ENCODE results near the gene RPL11.

The RPL11 gene

GRCh38 chr1:23673086-23673813 lies 18.4 kb upstream of the RPL11 start:
- Histone ChIP-seq H3K4me3 (ENCODE audit: low read length in 2 of 2) (no peak overlapping the region), H3K4me1 (ENCODE audit: control insufficient read depth in 2 of 2, insufficient read depth in 1 of 2, low read depth in 1 of 2, low read length in 2 of 2) (no peaks in the 10 kb centered on the region), H3K27me3 (ENCODE audit: control insufficient read depth in 3 of 3, insufficient read depth in 3 of 3, low read depth in 1 of 3, low read length in 3 of 3) (peaks cover 0 to 13% (median 3%) of the 10 kb centered on the region in 3 experiments), H3K9ac (ENCODE audit: low read depth, low read length, poor library complexity) (no peak overlapping the region), H2BK120ac (ENCODE audit: low read depth, low read length) (no peak overlapping the region), H3K18ac (ENCODE audit: low read length) (no peak overlapping the region), H3K79me1 (ENCODE audit: low read depth, low read length) (peaks cover 1% of the 10 kb centered on the region), H3K27ac (replicated peaks; ENCODE audit: low read length) (no peak overlapping the region), H4K91ac (ENCODE audit: low read depth, low read length, poor library complexity) (no peak overlapping the region), H2BK5ac (ENCODE audit: low read length) (no peak overlapping the region), H2AFZ (ENCODE audit: low read length) (no peak overlapping the region), H2AK5ac (ENCODE audit: low read depth, low read length) (no peak overlapping the region), H3K23ac (ENCODE audit: low read depth, low read length, poor library complexity) (no peak overlapping the region), H2BK12ac (ENCODE audit: low read length) (no peak overlapping the region), H3K9me3 (replicated peaks in 1 of 2; ENCODE audit: control insufficient read depth in 2 of 2, insufficient read depth in 1 of 2, low read depth in 1 of 2, low read length in 2 of 2) (no peaks in the 10 kb centered on the region), H3K4me2 (ENCODE audit: insufficient read depth, low read length, poor library complexity, severe bottlenecking) (no peak overlapping the region), H2BK15ac (ENCODE audit: low read length) (no peak overlapping the region), H3K36me3 (replicated peaks in 1 of 2; ENCODE audit: control insufficient read depth in 2 of 2, insufficient read depth in 2 of 2, low read length in 2 of 2) (no peaks in the 10 kb centered on the region), H3K4ac (ENCODE audit: low read length) (no peak overlapping the region), H3K14ac (ENCODE audit: low read length) (no peak overlapping the region), H4K8ac (ENCODE audit: low read depth, low read length) (no peak overlapping the region)
- no CpG with 5 or more reads among the region's 6 CpGs for WGBS, 2 donors (ENCODE audit: extremely low coverage in 2 of 2, insufficient read length in 2 of 2, insufficient replicate concordance in 1 of 2)
- peak; percentile 59 for DNase-seq (ENCODE audit: low spot score)

- no peaks in the 10 kb centered on the region for H3K9me3 ChIP-seq (replicated peaks in 1 of 2; ENCODE audit: control insufficient read depth in 2 of 2, insufficient read depth in 1 of 2, low read depth in 1 of 2, low read length in 2 of 2)
- no peak overlapping the region for H3K4me3 ChIP-seq (ENCODE audit: low read length in 2 of 2)
- H3K79me1 ChIP-seq (ENCODE audit: low read depth, low read length) = no peaks in the 10 kb centered on the region
- no peak overlapping the region for H3K27ac ChIP-seq (replicated peaks; ENCODE audit: low read length)
- peaks cover 0 to 15% (median 3%) of the 10 kb centered on the region in 3 experiments for H3K27me3 ChIP-seq (ENCODE audit: control insufficient read depth in 3 of 3, insufficient read depth in 3 of 3, low read depth in 1 of 3, low read length in 3 of 3)
- no peak for DNase-seq (ENCODE audit: low spot score)
- H2BK5ac ChIP-seq (ENCODE audit: low read length) = no peak overlapping the region
- H3K4me1 ChIP-seq (ENCODE audit: control insufficient read depth in 2 of 2, insufficient read depth in 1 of 2, low read depth in 1 of 2, low read length in 2 of 2) = no peaks in the 10 kb centered on the region
- no peak overlapping the region for H3K23ac ChIP-seq (ENCODE audit: low read depth, low read length, poor library complexity)
- no peak overlapping the region for H2BK12ac ChIP-seq (ENCODE audit: low read length)
- H4K91ac ChIP-seq (ENCODE audit: low read depth, low read length, poor library complexity) = no peak overlapping the region
- H3K18ac ChIP-seq (ENCODE audit: low read length) = no peak overlapping the region
- no peak overlapping the region for H3K9ac ChIP-seq (ENCODE audit: low read depth, low read length, poor library complexity)
- no peak overlapping the region for H2BK120ac ChIP-seq (ENCODE audit: low read depth, low read length)
- H3K4ac ChIP-seq (ENCODE audit: low read length) = no peak overlapping the region
- no peak overlapping the region for H4K8ac ChIP-seq (ENCODE audit: low read depth, low read length)
- no peaks in the 10 kb centered on the region for H3K36me3 ChIP-seq (replicated peaks in 1 of 2; ENCODE audit: control insufficient read depth in 2 of 2, insufficient read depth in 2 of 2, low read length in 2 of 2)
- H2AK5ac ChIP-seq (ENCODE audit: low read depth, low read length) = no peak overlapping the region
- H3K14ac ChIP-seq (ENCODE audit: low read length) = no peak overlapping the region
- no peak overlapping the region for H3K4me2 ChIP-seq (ENCODE audit: insufficient read depth, low read length, poor library complexity, severe bottlenecking)
- no peak overlapping the region for H2AFZ ChIP-seq (ENCODE audit: low read length)
- no CpG with 5 or more reads among the region's 4 CpGs for WGBS, 2 donors (ENCODE audit: extremely low coverage in 2 of 2, insufficient read length in 2 of 2, insufficient replicate concordance in 1 of 2)
- no peak overlapping the region for H2BK15ac ChIP-seq (ENCODE audit: low read length)
Measured at GRCh38 chr1:23679815-23680214, 11.8 kb upstream of the RPL11 start.

- Histone ChIP-seq H3K18ac (ENCODE audit: low read length) (no peak overlapping the region), H3K4me3 (ENCODE audit: low read length in 2 of 2) (no peak overlapping the region), H3K27ac (replicated peaks; ENCODE audit: low read length) (no peak overlapping the region), H3K36me3 (replicated peaks in 1 of 2; ENCODE audit: control insufficient read depth in 2 of 2, insufficient read depth in 2 of 2, low read length in 2 of 2) (no peaks in the 10 kb centered on the region), H3K27me3 (ENCODE audit: control insufficient read depth in 3 of 3, insufficient read depth in 3 of 3, low read depth in 1 of 3, low read length in 3 of 3) (peaks cover 0 to 12% (median under 1%) of the 10 kb centered on the region in 3 experiments), H3K9me3 (replicated peaks in 1 of 2; ENCODE audit: control insufficient read depth in 2 of 2, insufficient read depth in 1 of 2, low read depth in 1 of 2, low read length in 2 of 2) (no peaks in the 10 kb centered on the region), H3K4ac (ENCODE audit: low read length) (no peak overlapping the region), H2AK5ac (ENCODE audit: low read depth, low read length) (no peak overlapping the region), H2BK120ac (ENCODE audit: low read depth, low read length) (no peak overlapping the region), H3K23ac (ENCODE audit: low read depth, low read length, poor library complexity) (no peak overlapping the region), H3K4me1 (ENCODE audit: control insufficient read depth in 2 of 2, insufficient read depth in 1 of 2, low read depth in 1 of 2, low read length in 2 of 2) (no peaks in the 10 kb centered on the region), H2BK12ac (ENCODE audit: low read length) (no peak overlapping the region), H4K91ac (ENCODE audit: low read depth, low read length, poor library complexity) (no peak overlapping the region), H2AFZ (ENCODE audit: low read length) (no peak overlapping the region), H3K4me2 (ENCODE audit: insufficient read depth, low read length, poor library complexity, severe bottlenecking) (no peak overlapping the region), H3K9ac (ENCODE audit: low read depth, low read length, poor library complexity) (no peak overlapping the region), H2BK15ac (ENCODE audit: low read length) (no peak overlapping the region), H2BK5ac (ENCODE audit: low read length) (no peak overlapping the region), H3K14ac (ENCODE audit: low read length) (no peak overlapping the region), H4K8ac (ENCODE audit: low read depth, low read length) (no peak overlapping the region), H3K79me1 (ENCODE audit: low read depth, low read length) (no peaks in the 10 kb centered on the region)
- DNase-seq (ENCODE audit: low spot score) = no peak
Measured at GRCh38 chr1:23682946-23683345, 8.7 kb upstream of the RPL11 start.

- Histone ChIP-seq H3K9ac (ENCODE audit: low read depth, low read length, poor library complexity) (no peak overlapping the region), H2BK120ac (ENCODE audit: low read depth, low read length) (no peak overlapping the region), H3K23ac (ENCODE audit: low read depth, low read length, poor library complexity) (no peak overlapping the region), H3K36me3 (replicated peaks in 1 of 2; ENCODE audit: control insufficient read depth in 2 of 2, insufficient read depth in 2 of 2, low read length in 2 of 2) (no peaks in the 10 kb centered on the region), H3K27ac (replicated peaks; ENCODE audit: low read length) (no peak overlapping the region), H3K9me3 (replicated peaks in 1 of 2; ENCODE audit: control insufficient read depth in 2 of 2, insufficient read depth in 1 of 2, low read depth in 1 of 2, low read length in 2 of 2) (no peaks in the 10 kb centered on the region), H4K8ac (ENCODE audit: low read depth, low read length) (no peak overlapping the region), H3K4me2 (ENCODE audit: insufficient read depth, low read length, poor library complexity, severe bottlenecking) (no peak overlapping the region), H3K18ac (ENCODE audit: low read length) (no peak overlapping the region), H2AFZ (ENCODE audit: low read length) (no peak overlapping the region), H3K4me3 (ENCODE audit: low read length in 2 of 2) (no peak overlapping the region), H2BK15ac (ENCODE audit: low read length) (no peak overlapping the region), H3K4me1 (ENCODE audit: control insufficient read depth in 2 of 2, insufficient read depth in 1 of 2, low read depth in 1 of 2, low read length in 2 of 2) (no peaks in the 10 kb centered on the region), H2BK5ac (ENCODE audit: low read length) (no peak overlapping the region), H2BK12ac (ENCODE audit: low read length) (no peak overlapping the region), H3K14ac (ENCODE audit: low read length) (no peak overlapping the region), H3K4ac (ENCODE audit: low read length) (no peak overlapping the region), H2AK5ac (ENCODE audit: low read depth, low read length) (no peak overlapping the region), H3K79me1 (ENCODE audit: low read depth, low read length) (no peaks in the 10 kb centered on the region), H3K27me3 (ENCODE audit: control insufficient read depth in 3 of 3, insufficient read depth in 3 of 3, low read depth in 1 of 3, low read length in 3 of 3) (peaks cover 0 to 12% (median 0%) of the 10 kb centered on the region in 3 experiments), H4K91ac (ENCODE audit: low read depth, low read length, poor library complexity) (no peak overlapping the region)
- DNase-seq (ENCODE audit: low spot score) = no peak
- WGBS, 2 donors (ENCODE audit: extremely low coverage in 2 of 2, insufficient read length in 2 of 2, insufficient replicate concordance in 1 of 2) = no CpG with 5 or more reads among the region's 2 CpGs
Measured at GRCh38 chr1:23684415-23684814, 7.2 kb upstream of the RPL11 start.
